ACC112 (cell line): ENCODE data around the gene LMAN1.

ENCODE experiments used
- H2AFZ ChIP-seq: fragments of 200-600 bp; sonication (generic); one replicate; pipeline ENCODE4 v1.6.0; 2017; ENCODE audit warnings: antibody characterized with exemption, low read length; ENCODE audit not compliant: unreplicated experiment
- H3K27ac ChIP-seq: fragments of 200-600 bp; sonication (generic); 2 replicates; pipeline ENCODE4 v1.5.1; 2014; ENCODE audit warnings: low read depth, mild to moderate bottlenecking, antibody characterized with exemption, low read length, moderate library complexity
- H3K27me3 ChIP-seq: fragments of 200-600 bp; sonication (generic); 2 replicates; pipeline ENCODE4 v1.6.1; 2014; ENCODE audit warnings: mild to moderate bottlenecking, antibody characterized with exemption, low read length, moderate library complexity, mixed read lengths; ENCODE audit not compliant: insufficient read depth
- H3K36me3 ChIP-seq: fragments of 200-600 bp; sonication (generic); 2 replicates; pipeline ENCODE4 v1.6.1; 2016; ENCODE audit warnings: mild to moderate bottlenecking, antibody characterized with exemption, low read length, moderate library complexity, mixed read lengths; ENCODE audit not compliant: insufficient read depth
- H3K4me1 ChIP-seq: fragments of 200-600 bp; sonication (generic); one replicate; pipeline ENCODE4 v1.6.1; 2016; ENCODE audit warnings: low read length, mixed read lengths; ENCODE audit not compliant: insufficient read depth, unreplicated experiment, control insufficient read depth
- H3K4me3 ChIP-seq: fragments of 200-600 bp; sonication (generic); 2 replicates; pipeline ENCODE4 v1.5.1; 2014; ENCODE audit warnings: mild to moderate bottlenecking, low read depth, low read length
- H3K79me2 ChIP-seq: fragments of 200-600 bp; sonication (generic); one replicate; pipeline ENCODE4 v1.6.0; 2016; ENCODE audit warnings: low read length; ENCODE audit not compliant: control insufficient read depth, unreplicated experiment, insufficient read depth

LMAN1 gene

DNA sequence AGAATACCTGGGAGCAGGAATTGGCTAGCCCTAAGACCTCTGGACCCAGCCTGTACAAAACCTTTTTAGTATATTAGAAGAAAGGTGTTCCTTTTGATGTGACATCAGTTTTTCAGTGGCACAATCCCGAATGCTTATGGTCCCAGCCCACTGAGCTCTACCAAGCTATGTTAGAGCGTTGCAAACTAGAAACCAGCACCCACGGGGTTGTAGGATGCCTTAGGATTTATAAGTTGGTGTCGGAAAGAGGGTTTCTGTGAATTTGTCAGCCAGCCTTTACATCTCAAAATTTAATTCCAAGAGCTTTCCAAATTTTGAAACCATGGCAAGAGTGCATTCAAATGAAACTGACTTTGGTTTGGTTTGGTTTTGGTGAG lies 499 bp upstream of the LMAN1 start:
- H3K79me2 ChIP-seq: peaks cover 45% of the 10 kb centered on the region
- no peak overlapping the region for H3K27ac ChIP-seq
- peak overlapping the region; percentile 86 for H2AFZ ChIP-seq
- H3K4me3 ChIP-seq: peak overlapping the region; percentile 91
- peaks cover 16% of the 10 kb centered on the region for H3K36me3 ChIP-seq
- peaks cover 32% of the 10 kb centered on the region for H3K4me1 ChIP-seq
- 0 out of 2 replicates have a peak, but pooled peaks cover 5% of the 10 kb centered on the region for H3K27me3 ChIP-seq

DNA sequence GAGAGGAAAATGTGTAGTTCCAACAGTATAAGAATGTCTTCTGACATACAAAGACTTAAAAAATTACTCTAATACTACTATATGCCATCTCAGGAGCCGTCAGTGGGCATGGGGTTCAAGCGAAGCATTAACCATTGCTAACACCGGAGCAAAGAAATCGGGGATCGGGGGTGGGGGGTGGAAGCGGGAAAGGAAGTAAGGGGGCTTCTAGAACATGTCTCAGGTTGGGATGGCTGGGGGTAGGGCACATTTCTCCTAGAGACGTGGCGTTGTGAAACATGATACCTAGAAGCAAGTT lies 702 bp downstream of the LMAN1 start:
- no peaks in the 10 kb centered on the region for H3K27me3 ChIP-seq
- peaks cover 36% of the 10 kb centered on the region for H3K4me1 ChIP-seq
- H3K36me3 ChIP-seq: peaks cover 28% of the 10 kb centered on the region
- peaks cover 49% of the 10 kb centered on the region for H3K79me2 ChIP-seq
- peak overlapping the region; percentile 87 for H3K27ac ChIP-seq
- H2AFZ ChIP-seq: peak overlapping the region; percentile 59
- peak overlapping the region; percentile 91 for H3K4me3 ChIP-seq

GRCh38 chr18:59357928-59358327 lies 1.1 kb downstream of the LMAN1 start:
- Histone ChIP-seq H3K4me3 (peak overlapping the region; percentile 91), H2AFZ (no peak overlapping the region), H3K27ac (peak overlapping the region; percentile 87), H3K27me3 (no peaks in the 10 kb centered on the region), H3K79me2 (peaks cover 53% of the 10 kb centered on the region), H3K36me3 (peaks cover 32% of the 10 kb centered on the region), H3K4me1 (peaks cover 36% of the 10 kb centered on the region)

GRCh38 chr18:59354731-59355130 lies 4.3 kb downstream of the LMAN1 start:
- no peak overlapping the region for H3K27ac ChIP-seq
- peaks cover 55% of the 10 kb centered on the region for H3K36me3 ChIP-seq
- peaks cover 59% of the 10 kb centered on the region for H3K79me2 ChIP-seq
- H2AFZ ChIP-seq: no peak overlapping the region
- H3K27me3 ChIP-seq: no peaks in the 10 kb centered on the region
- H3K4me3 ChIP-seq: 0 out of 2 replicates have a peak overlapping the region, but pooled peaks have one; percentile 15
- peaks cover 31% of the 10 kb centered on the region for H3K4me1 ChIP-seq

GRCh38 chr18:59353079-59353680 lies 5.9 kb downstream of the LMAN1 start:
- Histone ChIP-seq H3K27ac (no peak overlapping the region), H3K4me3 (no peak overlapping the region), H3K36me3 (peaks cover 70% of the 10 kb centered on the region), H3K27me3 (no peaks in the 10 kb centered on the region), H2AFZ (no peak overlapping the region), H3K79me2 (peaks cover 54% of the 10 kb centered on the region), H3K4me1 (peaks cover 31% of the 10 kb centered on the region)

DNA sequence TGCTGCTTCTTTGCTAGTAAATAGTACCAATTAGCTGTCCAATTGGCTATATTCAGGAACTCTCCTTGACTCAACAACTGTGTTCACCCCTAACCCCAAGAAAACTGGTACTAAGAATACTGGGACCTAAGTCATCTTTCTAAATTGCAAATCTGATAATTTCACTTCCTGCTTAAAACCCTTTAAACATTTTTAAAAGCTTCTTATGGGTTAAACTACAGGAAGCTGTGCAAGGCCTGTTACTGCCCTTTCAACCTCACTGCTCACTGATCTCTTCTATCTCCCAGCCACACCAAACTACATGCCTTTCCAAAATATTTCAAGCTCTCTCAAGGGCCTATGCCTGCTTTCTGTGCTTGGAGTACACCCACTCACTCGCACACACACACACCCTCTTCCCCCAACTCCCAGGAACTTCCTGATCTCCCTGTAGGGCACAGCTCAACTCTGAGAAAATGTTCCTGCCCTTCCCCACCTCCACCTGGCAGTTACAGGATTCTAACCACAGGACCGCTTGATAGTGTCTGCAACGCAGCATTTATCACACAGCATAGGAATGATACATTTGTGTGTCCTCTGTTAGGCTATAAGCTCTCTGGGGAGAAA lies 6.7 kb downstream of the LMAN1 start:
- Histone ChIP-seq H3K36me3 (peaks cover 78% of the 10 kb centered on the region), H3K4me1 (peaks cover 29% of the 10 kb centered on the region), H3K4me3 (no peak overlapping the region), H3K27ac (no peak overlapping the region), H2AFZ (no peak overlapping the region), H3K79me2 (peaks cover 45% of the 10 kb centered on the region), H3K27me3 (no peaks in the 10 kb centered on the region)

- Histone ChIP-seq H3K27ac (no peak overlapping the region), H3K36me3 (peaks cover 72% of the 10 kb centered on the region), H3K4me3 (no peak overlapping the region), H3K27me3 (no peaks in the 10 kb centered on the region), H3K79me2 (peaks cover 51% of the 10 kb centered on the region), H3K4me1 (no peaks in the 10 kb centered on the region), H2AFZ (no peak overlapping the region)
Measured at GRCh38 chr18:59345556-59345955, 13.5 kb downstream of the LMAN1 start.

DNA sequence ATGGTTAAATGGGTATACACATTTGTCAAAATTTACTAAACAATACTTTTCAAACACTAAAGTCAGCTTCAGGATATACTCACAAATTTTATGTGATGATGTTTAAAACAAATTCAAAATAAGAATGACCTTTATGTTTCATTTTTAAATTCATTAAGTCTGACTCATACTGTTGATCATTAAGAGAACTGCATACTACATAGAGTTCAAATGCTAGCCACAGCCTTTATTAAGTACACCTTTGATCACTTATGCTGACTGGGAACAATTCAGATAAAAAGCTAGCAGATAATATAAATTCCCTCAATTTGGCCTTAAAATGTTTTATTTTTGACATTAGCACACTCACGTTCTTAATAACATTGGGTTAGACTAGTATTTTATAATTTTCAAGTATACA lies 14.1 kb downstream of the LMAN1 start:
- peaks cover 51% of the 10 kb centered on the region for H3K79me2 ChIP-seq
- peaks cover 78% of the 10 kb centered on the region for H3K36me3 ChIP-seq
- no peak overlapping the region for H2AFZ ChIP-seq
- no peak overlapping the region for H3K4me3 ChIP-seq
- no peaks in the 10 kb centered on the region for H3K27me3 ChIP-seq
- no peaks in the 10 kb centered on the region for H3K4me1 ChIP-seq
- H3K27ac ChIP-seq: no peak overlapping the region

DNA sequence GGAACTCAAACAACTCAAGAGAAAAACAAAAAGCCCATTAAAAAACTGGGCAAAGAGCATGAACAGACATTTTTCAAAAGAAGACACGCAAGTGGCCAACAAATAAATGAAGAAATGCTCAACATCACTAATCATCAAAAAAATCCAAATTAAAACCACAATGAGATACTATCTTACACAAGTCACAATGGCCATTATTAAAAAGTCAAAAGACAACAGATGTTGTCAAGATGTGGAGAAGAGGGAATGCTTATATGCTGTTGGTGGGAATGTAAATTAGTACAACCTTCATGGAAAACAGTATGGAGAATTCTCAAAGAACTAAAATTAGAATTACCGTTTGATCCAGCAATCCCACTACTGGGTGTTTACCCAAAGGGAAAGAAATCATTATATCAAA lies 15.1 kb downstream of the LMAN1 start:
- Histone ChIP-seq H2AFZ (no peak overlapping the region), H3K4me1 (no peaks in the 10 kb centered on the region), H3K27me3 (no peaks in the 10 kb centered on the region), H3K4me3 (no peak overlapping the region), H3K79me2 (peaks cover 51% of the 10 kb centered on the region), H3K27ac (no peak overlapping the region), H3K36me3 (peaks cover 70% of the 10 kb centered on the region)

GRCh38 chr18:59340817-59341216 lies 18.2 kb downstream of the LMAN1 start:
- H3K79me2 ChIP-seq: peaks cover 50% of the 10 kb centered on the region
- H3K4me3 ChIP-seq: no peak overlapping the region
- no peak overlapping the region for H3K27ac ChIP-seq
- no peak overlapping the region for H2AFZ ChIP-seq
- no peaks in the 10 kb centered on the region for H3K4me1 ChIP-seq
- peaks cover 60% of the 10 kb centered on the region for H3K36me3 ChIP-seq
- H3K27me3 ChIP-seq: no peaks in the 10 kb centered on the region

DNA sequence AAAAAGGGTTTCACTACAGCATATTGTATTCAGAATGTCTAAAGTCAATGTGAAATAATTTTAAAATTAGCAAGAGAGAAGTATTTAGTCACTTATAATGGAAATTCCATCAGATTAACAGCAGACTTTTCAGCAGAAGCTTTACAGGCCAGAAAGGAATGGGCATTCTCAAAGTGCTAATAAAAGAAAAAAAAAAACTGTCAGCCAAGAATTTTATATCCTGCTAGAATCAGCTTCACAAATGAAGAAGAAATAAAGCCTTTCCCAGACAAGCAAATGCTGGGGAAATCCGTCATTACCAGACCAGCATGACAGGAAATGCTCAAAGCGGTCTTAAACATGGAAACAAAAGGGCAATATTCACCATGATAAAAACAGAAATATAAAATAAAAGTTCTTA lies 18.8 kb downstream of the LMAN1 start:
- H3K36me3 ChIP-seq: peaks cover 55% of the 10 kb centered on the region
- H3K79me2 ChIP-seq: peaks cover 45% of the 10 kb centered on the region
- no peak overlapping the region for H2AFZ ChIP-seq
- no peaks in the 10 kb centered on the region for H3K4me1 ChIP-seq
- no peak overlapping the region for H3K27ac ChIP-seq
- no peak overlapping the region for H3K4me3 ChIP-seq
- H3K27me3 ChIP-seq: no peaks in the 10 kb centered on the region
